ENCODE measurements around the gene IFFO2.
A peak's percentile ranks its signal among the peaks of the same experiment; 100 is the strongest.

Gene IFFO2

DNA sequence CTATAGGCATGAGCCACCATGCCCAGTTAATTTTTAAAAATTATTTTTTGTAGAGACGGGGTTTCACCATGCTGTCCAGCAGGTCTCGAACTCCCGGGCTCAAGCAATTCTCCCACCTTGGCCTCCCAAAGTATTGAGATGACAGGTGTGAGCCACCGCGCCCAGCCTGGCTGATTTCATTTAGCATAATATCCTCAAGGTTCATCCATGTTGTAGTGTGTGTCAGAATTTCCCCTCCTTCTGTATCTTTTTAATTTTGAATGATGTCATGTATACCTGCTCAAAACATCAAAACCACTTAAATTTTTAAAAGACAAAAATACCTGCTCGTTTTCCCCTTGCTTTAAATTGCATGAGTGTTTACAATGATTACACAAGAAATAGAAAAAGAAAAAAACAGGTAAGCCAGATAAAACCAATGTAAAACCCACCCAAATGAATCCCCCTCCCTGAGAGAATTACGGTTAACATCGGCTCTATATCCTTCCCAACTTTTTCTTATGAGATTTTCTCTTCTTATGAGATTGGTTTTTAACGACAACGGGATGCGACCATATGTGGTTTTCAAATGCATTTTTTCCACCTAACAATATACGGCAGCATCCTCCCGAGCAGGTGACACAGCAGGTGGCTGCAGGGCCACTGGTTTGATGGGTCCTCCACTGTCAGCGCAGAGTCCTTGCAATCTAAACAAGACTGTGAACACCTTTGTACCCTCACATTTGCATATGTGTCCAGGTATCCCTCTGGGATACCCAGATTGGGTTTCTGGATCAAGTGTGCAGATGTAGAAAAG lies 22.1 kb downstream of the IFFO2 start:
- ATAC-seq: peak in 1 of 2 donors; percentile 25

DNA sequence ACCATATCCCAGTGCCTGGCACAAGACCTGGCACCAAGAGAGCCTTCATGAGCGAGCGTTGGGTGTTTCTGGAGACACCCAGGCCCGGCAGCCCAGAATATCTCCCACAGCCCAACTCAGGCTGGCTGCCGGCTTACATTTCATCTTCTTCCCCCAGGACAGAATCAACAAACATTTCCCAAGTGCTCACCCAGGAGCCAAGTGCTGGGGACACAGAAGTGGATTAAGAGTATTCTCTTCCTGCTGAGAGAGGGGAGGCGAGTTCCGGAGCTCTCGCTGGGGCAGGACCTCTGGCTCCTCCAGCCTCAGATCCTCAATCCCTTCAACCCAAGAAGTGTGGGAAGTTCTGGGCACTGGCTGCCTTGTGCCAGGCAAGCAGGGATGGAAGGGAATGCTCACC lies 23.6 kb downstream of the IFFO2 start:
- no peak for ATAC-seq

DNA sequence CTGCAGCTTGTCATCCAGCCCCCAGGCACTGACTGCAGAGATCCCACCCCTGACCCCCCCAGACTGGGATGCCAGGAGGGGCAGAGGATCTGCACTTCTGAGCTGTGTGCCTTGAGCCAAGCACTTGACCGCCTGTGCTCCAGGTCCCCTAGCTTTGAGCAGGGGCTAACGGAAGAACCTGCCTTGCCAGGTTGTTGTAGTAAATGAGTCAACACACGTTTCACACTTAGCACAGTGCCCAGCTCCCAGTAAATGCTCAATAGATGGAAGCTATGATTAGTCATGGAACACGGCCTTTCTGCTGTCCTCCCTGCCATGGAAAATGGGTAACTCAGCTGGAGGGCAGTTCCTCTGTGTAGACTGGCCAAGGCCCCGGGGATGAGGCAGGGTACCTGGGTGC lies 24.1 kb downstream of the IFFO2 start:
- no peak for ATAC-seq

DNA sequence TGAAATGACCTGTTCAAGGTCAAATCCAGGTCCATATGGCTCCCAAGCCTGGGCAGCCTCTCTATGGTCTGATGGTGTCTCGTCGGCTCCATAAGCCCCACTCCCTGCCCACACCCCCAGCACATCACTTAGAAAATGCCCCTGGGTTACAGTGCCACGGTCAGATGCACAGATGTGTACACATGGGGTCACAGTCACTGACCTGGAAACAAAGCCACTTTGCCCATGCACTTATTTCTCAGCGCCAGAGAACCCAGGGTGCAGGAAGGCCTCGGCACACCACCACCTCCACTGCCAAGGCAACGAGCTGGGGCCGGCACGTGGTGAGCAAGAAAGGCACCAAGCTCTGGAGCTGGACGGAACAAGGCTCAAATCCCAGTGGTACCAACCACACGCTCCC lies 24.7 kb downstream of the IFFO2 start:
- ATAC-seq: no peak

DNA sequence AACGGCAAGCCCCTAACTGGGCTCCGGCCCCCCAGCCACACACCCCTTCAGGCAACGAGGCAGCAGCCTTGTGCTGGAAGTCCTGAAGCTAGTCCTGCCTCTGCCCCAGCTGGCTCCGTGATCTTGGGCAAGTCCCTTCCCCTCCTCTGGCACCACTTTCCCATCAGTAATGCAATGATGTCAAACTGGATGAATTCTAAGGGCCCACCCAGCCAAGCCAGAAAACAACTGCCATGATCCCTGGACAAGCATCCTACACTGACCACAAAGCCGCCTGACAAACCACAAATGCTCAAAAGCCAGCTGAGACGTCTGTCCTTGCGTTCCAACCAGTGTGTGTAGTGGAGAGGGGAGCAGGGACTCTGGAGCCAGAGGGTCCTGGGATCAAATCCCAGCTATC lies 26.8 kb downstream of the IFFO2 start:
- no peak for ATAC-seq

DNA sequence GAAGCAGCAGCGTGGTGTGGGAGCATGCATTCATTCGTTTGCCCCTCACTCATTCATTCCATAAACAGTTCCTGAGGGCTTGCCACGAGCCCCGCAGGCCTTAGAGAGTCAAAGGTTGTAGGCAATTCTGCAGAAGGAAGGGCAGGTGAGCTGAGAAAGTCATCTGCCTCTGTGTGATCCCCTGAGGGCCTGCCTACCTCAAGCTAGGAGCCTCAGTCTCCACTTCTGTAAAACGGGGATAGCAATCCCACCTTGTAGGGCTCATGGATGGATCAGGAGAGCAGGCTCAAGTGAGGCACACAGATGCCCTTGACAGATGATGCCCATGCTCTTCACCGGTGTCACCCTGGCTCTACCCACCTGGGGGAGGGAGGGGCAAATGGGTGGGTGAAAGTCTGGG lies 27.5 kb downstream of the IFFO2 start:
- ATAC-seq: no peak

DNA sequence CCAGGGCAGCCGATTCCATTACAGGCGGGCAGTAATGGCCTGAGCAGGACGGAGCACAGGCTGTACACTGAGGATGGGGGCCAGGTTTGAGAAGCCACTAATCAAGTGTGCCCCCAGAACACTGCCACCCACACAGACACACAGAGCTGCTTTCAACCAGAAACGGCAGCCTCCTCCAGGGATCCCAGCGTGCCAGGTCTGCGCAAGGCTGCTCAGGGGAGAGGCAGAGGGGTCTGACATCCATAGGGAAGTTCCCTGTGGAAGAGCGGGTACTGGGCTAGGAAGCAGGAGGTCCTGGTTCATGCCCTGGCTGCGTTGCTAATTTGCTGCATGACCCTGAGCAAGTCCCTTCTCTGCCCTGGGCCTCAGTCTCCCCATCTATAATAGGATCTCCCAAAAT lies 28.1 kb downstream of the IFFO2 start:
- no peak for ATAC-seq

DNA sequence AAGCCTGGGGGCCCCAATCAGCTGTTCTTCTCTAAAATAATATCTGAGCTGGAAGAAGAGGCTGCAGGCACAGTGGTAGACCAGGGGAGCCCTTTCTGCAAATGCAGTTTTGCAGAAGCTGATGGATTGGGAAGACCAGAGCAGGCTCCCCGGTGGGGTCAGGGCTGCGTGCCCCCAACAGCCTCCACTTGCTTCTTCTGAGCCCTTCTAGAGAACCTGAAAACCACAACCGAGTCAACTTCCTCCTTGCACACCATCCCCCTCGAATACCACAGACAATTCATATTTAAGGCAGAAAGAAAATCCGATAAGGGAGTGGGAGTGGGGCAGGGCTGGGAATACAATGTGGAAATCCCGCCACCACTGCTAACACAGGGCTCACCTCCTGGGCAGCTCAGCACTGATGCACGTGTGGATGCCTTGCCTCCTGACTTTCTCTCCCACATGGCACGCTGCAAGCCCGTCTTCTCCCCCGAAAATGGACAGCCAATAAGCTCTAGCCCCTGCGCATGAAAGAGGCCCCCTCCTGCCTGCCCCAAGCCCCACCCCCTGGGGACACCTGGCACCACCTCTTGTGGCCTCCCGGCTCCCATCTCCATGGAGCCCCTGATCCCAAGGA lies 28.7 kb downstream of the IFFO2 start:
- peak; percentile 45 to 48 for ATAC-seq

DNA sequence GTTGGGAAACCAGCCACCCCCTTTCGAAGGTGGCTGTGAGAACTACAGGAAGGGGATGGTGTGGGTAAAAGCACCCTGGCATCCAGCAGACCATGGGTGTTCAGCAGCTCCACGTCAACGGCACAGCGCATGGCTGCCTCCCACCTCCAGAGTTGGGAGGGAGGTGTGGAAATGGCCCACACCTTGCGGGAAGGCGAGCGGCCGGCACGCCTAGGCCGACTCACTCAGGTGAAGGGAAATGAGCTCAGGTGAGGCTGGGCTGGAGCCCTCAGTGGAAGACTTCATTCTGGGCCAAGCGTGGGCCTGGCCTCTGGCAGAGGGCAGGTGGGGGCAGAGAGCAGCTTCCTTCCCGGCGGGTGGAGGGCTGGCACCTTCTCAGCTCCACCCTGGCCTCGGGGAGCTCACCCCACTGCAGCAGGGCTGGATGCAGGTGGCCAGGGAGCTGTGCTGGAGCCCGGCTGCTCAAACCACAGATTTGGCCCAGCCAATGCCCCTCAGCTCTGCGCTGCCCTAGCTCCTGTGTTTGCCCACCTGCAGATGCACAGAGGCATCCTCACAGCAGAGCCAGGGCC lies 29.3 kb downstream of the IFFO2 start:
- ATAC-seq: peak; percentile 28 to 44

DNA sequence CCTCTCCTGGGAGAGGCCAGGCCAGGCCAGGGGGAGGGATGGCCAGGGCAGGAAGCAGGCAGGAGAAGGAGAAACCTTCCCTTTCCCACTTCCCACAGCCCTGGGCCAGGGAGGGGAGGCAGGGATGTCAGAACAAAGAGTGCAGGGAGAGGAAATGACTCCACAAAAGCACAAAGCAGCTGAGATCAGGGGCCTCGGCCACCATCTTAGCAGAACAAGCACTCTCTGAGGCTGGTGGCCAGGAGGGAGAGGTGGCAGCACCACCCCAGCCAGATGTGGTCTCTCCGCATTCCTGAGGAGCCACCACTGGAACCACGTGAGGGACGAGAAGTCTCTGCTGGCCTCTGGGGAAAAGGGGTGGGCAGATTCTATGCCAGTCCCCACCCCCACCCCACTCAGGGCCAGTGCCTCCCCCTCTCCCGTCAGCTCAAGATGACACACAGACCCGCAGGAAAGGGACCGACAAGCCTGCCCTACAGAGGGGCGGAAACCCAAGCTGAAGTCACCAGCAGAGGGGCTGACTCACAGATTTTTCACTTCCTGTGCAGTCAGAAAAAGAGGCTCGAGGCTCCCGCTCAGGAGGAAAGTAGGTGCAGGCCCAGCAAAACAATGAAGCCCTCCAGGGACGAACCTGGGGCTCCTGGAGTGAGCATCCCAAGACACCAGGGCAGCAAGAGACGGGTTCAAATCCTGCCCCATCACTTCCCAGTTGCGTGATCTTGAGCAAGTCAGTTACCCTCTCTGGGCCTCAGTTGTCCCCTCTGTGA lies 30.0 kb downstream of the IFFO2 start:
- peak; percentile 95 to 97 for ATAC-seq

DNA sequence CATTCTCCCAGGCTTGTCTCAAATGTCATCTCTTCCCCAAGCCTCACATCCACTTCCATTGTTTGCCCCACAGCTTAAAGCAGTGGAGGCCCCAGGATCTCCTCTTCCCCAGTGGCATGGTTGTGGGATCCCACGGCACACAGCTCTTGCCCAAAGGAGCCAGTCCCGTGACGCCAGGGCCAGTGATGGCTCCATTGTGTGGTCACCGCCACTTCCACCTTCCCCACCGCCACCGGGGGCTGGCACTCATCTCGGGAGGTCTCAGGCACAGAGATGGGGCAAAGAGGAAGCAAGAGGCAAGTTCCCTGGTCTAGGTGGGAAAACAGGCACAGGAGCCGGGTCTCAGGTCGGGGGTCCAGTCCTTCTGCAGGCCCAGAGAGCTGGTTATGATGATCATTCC lies 31.2 kb downstream of the IFFO2 start:
- ATAC-seq: no peak

DNA sequence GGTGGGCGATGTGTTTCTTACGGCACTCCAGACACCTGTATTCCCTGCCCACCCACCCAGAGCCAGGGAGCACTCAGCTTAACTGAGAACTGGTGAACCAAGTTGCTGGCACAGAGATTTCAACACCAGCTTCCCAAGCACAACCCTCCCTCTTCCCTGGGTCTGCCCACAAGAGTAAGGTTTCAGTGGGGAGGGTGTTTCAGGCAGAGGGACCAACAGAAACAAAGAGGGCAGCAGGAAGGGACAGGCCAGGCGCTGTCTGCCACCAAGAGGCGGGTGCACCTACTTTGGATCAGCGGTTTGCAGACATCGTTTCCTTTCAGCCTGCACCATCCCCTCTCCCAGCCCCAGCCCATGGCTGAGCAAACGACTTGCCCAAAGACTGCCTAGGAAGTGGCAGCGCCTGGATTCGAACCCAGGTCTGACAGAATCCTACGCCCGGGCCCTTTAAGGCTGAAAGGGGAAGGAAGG lies 32.2 kb downstream of the IFFO2 start:
- no peak for ATAC-seq

DNA sequence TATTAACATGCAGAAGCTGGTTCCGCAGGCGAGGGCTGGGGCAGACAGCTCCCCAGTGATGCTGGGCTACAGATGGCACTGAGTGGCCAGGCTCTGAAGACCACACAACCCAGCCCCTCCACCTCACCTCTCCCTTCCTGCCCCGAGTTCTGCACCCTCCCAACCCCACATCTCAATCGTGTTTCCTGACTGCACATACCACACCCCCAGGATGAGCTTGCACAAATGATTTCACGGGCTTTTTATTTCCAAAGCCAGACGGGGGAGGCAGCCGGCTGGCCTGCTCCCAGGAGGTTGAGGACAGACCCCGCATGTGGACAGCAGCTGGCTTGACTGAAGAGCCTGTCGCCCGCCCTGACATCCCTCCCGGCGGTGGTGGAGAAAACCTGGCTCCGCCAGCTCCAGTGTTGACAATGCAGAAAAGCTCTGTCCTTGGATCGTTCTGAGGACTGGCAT lies 32.7 kb downstream of the IFFO2 start:
- no peak for ATAC-seq

DNA sequence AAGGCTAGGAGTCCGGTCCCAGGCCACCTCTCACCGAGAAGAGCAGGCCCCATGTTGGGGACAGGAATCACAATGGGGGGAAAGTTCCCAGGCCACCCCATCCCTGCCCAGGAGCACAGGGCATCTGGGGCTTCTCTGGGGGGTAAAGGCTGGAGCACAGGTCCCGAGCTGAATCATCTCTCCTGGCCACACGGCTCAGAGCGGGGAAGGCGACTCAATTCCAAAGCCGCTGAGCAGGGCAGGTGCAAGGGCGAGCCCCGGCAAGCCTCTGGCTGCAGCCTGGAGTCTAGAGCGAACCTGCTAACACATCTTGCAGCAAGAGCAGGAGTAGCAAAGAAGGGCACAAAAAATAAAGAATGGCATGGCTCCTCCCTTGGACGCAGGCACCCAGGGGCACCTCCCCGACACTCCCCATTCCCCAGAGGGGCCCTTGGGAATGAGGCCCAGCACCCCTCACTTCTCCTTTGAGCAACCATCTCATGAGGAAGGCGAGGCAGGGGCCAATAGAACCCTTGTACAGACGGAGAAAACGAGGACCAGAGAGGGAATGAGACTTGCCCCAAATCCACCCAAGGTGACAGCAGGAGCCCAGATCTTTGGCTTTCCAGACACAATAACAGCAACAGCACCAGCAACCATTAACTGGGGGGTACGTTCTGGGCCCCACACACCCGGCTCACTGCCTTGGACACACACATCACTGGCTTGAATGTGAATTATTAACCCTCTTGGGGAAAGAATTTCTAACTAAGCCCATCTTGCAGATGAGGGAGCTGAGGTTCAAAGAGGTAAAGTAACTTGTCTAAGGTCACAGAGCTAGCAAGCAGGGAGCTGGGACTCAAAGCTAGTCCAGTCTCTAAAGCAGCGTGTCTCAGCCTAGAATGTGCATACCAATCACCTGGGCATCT lies 33.4 kb downstream of the IFFO2 start:
- no peak for ATAC-seq

DNA sequence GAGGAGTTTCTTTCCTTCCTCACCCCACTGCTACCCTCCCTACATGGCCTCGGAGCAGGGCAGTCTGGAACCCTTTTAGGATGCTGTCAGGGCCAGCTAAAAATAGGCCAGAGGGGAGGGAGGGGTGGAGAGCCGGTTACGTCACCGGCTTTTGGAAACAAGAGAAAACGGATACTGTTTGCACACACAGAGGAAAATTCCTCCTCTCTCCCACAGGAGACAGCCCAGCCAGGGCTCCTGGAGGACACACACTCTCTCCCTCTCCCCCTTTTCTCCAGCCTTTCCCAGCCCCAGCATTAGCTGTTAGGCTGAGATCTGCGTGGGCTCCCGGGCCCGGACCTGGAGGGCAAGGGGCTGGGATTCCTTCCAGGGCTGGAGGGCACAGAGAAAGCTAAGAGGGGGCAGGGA lies 34.2 kb downstream of the IFFO2 start:
- ATAC-seq: no peak

DNA sequence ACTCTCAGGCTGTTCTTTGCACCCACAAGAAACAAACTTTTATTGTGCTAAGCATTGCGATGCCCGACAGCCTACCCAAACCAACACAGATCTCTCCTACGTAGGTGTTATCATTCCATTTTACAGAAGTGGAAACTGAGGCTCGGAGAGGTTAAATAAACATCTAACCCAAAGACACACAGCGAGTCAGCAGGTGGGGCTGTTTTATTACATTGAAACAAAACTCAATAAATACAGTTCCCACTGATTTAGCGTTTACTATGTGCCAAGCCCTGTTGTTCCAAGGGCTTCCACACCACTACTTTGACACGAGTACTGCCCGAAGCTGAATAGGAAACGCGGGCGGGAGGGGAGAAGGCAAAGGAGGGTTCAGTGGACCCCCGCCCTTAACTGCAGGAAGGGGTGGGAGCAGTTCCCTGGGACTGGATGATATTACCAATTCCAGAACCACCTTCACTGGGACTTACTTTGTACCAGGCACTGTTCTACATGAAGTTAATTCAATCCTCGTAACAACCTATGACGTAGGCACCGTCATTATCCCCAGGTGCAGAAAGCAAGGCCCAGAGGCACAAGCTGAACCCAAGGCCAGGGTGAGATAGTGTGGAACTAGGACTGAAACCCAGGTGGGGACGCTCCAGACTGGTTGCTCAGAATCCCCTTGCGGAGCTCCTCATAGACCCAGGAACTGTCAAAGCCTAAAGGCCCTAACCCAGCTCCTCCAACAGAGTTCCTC lies 34.8 kb downstream of the IFFO2 start:
- no peak for ATAC-seq

DNA sequence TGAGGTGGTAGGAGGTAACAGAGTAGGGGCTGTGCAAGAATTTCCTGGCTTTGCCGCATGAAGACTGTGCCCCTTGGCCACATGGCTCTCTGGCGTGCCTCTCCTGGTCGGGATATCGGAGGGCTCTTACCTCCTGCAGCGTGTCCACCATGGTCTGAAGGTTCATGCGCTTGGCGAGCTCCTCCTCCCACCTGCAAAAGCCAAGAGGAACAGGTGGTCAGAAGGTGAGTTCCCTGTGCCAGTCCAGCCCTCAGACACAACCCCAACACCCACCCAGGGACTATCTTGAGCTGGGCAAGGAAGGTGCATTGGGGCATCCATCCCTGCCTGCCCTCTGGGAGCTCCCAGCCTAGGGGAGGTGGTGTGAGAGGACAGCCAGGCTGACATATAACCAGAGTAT lies 35.5 kb downstream of the IFFO2 start:
- ATAC-seq: no peak

DNA sequence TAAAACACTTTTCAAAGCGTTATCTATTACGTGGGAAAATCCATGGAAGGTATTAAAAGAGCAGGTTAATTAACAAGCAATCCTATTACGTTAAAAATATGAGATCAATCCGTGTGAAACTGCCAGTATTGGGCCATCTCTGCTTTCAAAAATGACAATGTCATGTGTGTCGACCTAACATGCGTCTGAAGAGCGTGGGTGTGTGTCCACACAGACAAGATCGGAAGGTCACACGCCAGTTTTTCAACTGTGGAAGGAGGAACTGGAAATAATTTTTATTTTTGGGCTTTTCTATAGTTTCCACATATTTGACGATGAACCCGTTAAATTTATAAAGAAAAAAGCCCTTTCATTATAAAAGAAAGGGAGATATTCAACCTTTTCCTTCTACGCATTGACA lies 36.5 kb downstream of the IFFO2 start:
- ATAC-seq: no peak

DNA sequence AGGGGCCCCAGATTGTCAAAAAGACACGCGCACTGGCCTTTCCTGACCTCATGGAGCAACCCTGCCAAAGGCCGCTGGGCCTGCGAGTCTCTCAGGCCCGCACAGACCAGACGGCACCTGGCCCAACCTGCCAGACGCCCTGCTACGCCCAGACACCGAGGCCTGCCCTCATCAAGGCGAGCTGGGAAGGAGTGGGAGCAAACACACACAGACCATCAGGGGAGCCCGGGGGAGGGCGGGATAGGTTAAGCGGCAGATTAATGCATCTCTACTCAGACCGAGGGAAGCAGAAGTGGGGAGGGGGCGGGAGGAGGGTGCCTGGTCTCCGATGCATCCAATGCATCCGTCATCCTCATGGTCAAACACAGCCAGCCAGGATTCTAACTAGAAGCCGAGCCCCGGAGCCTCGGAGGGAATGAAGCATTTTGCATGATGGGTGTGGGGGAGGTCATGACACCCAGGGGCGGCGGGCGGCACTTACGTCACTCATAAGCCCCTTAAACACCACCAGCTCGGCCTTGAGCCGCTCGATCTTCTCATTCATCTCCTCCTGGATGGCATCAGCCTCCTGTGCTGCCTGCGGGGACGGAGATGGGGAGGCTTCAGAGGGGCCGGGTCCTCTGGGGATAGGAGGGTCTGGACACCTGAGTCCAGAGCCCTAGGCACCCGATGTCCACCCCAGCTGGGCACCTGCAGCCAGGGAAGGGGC lies 37.1 kb downstream of the IFFO2 start:
- ATAC-seq: no peak

DNA sequence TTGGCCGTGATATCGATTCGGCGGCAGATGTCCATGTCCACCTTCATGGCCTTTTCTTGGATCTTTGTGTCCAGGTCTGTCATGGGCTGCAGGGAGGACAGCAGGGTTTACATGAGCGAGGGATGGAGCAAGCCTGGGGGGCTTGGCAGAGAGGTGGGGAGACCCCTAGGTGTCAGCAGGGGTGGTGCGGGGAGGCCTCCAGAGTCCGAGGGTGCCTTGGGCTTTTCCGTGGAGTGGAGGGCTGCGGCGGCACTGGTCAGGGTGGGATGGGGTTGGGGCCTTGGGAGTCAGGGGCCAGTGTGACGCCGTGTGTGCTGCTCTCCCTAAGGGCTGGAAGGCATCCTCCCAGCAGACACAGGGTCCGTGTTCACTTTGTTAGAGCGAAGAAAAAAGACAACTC lies 38.1 kb downstream of the IFFO2 start:
- no peak for ATAC-seq
